ENCODE data around the gene EEPD1.
"Not testable (repeated sequence)": the region's sequence is repeated elsewhere in the genome, so short reads cannot be mapped to it uniquely, and the experiment has no call there.

EEPD1 gene

GRCh38 chr7:36305648-36306047 lies 152.6 kb downstream of the EEPD1 start:
- DNase-seq: no peak

GRCh38 chr7:36306222-36306621 lies 153.2 kb downstream of the EEPD1 start:
- DNase-seq: no peak

- no peak for DNase-seq
These were observed 153.7 kb downstream of the EEPD1 start for GRCh38 chr7:36306722-36307121.

- DNase-seq: no peak
These were observed 155.0 kb downstream of the EEPD1 start for GRCh38 chr7:36308031-36308430.

GRCh38 chr7:36309301-36309700 lies 156.2 kb downstream of the EEPD1 start:
- no peak for DNase-seq

GRCh38 chr7:36309716-36310115 lies 156.7 kb downstream of the EEPD1 start:
- DNase-seq: no peak

- no peak for DNase-seq
These were observed 157.8 kb downstream of the EEPD1 start for GRCh38 chr7:36310897-36311296.

GRCh38 chr7:36311539-36311938 lies 158.5 kb downstream of the EEPD1 start:
- no peak for DNase-seq

- DNase-seq: no peak
These were observed 159.2 kb downstream of the EEPD1 start for GRCh38 chr7:36312064-36312914.

- DNase-seq: no peak
These were observed 159.9 kb downstream of the EEPD1 start for GRCh38 chr7:36312915-36313334.

- DNase-seq: no peak
These were observed 160.6 kb downstream of the EEPD1 start for GRCh38 chr7:36313607-36314006.

- no peak for DNase-seq
These were observed 161.4 kb downstream of the EEPD1 start for GRCh38 chr7:36314491-36314890.

GRCh38 chr7:36315309-36315944 lies 162.4 kb downstream of the EEPD1 start:
- no peak for DNase-seq

GRCh38 chr7:36316319-36316718 lies 163.3 kb downstream of the EEPD1 start:
- no peak for DNase-seq

GRCh38 chr7:36317276-36317675 lies 164.2 kb downstream of the EEPD1 start:
- no peak for DNase-seq

GRCh38 chr7:36318116-36318515 lies 165.1 kb downstream of the EEPD1 start:
- DNase-seq: no peak

- not testable (repeated sequence) for DNase-seq
These were observed 168.2 kb downstream of the EEPD1 start for GRCh38 chr7:36321284-36321683.

- DNase-seq: no peak
These were observed 183.3 kb downstream of the EEPD1 start for GRCh38 chr7:36336390-36336789.

GRCh38 chr7:36338256-36338655 lies 185.2 kb downstream of the EEPD1 start:
- DNase-seq: no peak

- no peak for DNase-seq
These were observed 190.5 kb downstream of the EEPD1 start for GRCh38 chr7:36343548-36343947.

GRCh38 chr7:36344622-36345021 lies 191.6 kb downstream of the EEPD1 start:
- no peak for DNase-seq

- no peak for DNase-seq
These were observed 193.3 kb downstream of the EEPD1 start for GRCh38 chr7:36346260-36346831.

- DNase-seq: no peak
These were observed 195.2 kb downstream of the EEPD1 start for GRCh38 chr7:36348256-36348655.

GRCh38 chr7:36348771-36349170 lies 195.7 kb downstream of the EEPD1 start:
- DNase-seq: no peak
